Measurements from ENCODE around the gene COL6A2.
"Not testable (repeated sequence)": the region's sequence is repeated elsewhere in the genome, so short reads cannot be mapped to it uniquely, and the experiment has no call there.

The COL6A2 gene

DNA sequence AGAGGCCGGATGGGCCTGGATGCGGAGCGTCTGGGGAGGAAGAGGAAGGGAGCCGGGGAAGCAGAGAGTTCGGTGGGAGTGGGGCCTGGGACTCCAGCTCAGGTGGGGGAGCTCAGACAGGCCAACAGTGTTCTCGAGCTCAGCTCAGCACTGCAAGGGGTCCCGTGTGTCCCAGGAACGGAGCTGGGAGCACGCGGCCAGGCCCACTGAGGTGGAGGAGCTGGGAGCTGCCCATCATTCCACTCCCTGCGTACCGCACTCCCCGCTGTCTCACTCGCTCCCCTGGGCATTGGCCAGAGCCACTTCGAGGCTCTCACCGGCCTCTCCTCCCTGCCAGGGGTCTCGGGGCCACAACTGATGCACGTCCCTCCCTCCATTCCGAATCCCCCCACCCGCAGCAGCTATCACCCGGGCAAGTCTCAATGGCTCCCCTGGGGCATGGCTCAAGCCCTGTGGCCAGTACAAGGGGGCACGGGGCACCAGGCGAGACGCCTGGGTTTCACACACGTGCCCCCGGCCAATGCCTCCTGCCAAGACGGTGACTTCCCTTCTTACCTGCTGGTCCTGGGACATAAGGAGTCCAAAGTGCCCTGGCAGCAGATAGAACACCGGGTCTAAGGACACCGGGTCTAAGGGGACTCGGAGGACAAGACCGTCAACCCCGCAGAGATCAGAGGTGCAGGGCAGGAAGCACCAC, 30.3 kb upstream of the COL6A2 start:
- POLR2A ChIA-PET: no interaction called here
- DNase-seq (ENCODE audit: extremely low spot score): no peak
- CTCF ChIA-PET: no interaction called here
- no peak for TF ChIP-seq SUZ12 (IDR thresholded peaks at IDR 0.05)
- no peak for TF ChIP-seq NFRKB (IDR thresholded peaks at IDR 0.05)
- no peak for TF ChIP-seq LEF1 (IDR thresholded peaks at IDR 0.05; ENCODE audit: borderline replicate concordance)
- TF ChIP-seq FOXK2 (IDR thresholded peaks at IDR 0.05): no peak
- no peak for TF ChIP-seq L3MBTL2 (conservative IDR thresholded peaks at IDR 0.05)
- no peak for TF ChIP-seq SP1 (IDR thresholded peaks at IDR 0.05)
- TF ChIP-seq ELF4 (IDR thresholded peaks at IDR 0.05): no peak

GRCh38 chr21:46068516-46069079, 29.3 kb upstream of the COL6A2 start:
- POLR2A ChIA-PET: no interaction called here
- DNase-seq (ENCODE audit: extremely low spot score): no peak
- TF ChIP-seq SP1 (IDR thresholded peaks at IDR 0.05) (no peak), ELF4 (IDR thresholded peaks at IDR 0.05) (no peak), FOXK2 (IDR thresholded peaks at IDR 0.05) (no peak)
- TF ChIP-seq, protein P1, sequence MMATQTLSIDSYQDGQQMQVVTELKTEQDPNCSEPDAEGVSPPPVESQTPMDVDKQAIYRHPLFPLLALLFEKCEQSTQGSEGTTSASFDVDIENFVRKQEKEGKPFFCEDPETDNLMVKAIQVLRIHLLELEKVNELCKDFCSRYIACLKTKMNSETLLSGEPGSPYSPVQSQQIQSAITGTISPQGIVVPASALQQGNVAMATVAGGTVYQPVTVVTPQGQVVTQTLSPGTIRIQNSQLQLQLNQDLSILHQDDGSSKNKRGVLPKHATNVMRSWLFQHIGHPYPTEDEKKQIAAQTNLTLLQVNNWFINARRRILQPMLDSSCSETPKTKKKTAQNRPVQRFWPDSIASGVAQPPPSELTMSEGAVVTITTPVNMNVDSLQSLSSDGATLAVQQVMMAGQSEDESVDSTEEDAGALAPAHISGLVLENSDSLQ (IDR thresholded peaks at IDR 0.05): no peak
- CTCF ChIA-PET: no interaction called here

DNA sequence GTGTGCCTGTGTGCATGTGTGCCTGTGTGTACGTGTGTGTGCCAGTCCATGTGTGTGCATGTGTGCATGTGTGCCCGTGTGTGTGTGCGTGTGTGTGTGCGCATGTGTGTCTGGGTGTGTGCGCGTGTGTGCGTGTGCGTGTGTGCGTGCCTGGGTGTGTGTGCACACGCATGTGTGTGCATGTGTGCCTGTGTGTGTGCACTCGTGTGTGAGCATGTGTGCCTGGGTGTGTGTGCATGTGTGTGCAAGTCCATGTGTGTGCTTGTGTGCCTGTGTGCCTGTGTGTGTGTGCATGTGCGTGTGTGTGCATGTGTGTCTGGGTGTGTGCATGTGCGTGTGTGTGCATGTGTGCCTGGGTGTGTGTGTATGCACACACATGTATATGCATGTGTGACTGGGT, 28.7 kb upstream of the COL6A2 start:
- ChIA-PET CTCF (no interaction called here), POLR2A (no interaction called here)
- TF ChIP-seq TARDBP (IDR thresholded peaks at IDR 0.05): no peak
- no peak for TF ChIP-seq FOXA1 (IDR thresholded peaks at IDR 0.05)
- no peak for TF ChIP-seq ZNF384 (IDR thresholded peaks at IDR 0.05)
- no peak for TF ChIP-seq SP1 (IDR thresholded peaks at IDR 0.05)
- no peak for TF ChIP-seq CTBP1 (IDR thresholded peaks at IDR 0.05; ENCODE audit: borderline replicate concordance)
- TF ChIP-seq ARNT (IDR thresholded peaks at IDR 0.05): no peak
- TF ChIP-seq, protein P1 (IDR thresholded peaks at IDR 0.05): no peak
- TF ChIP-seq ELF4 (IDR thresholded peaks at IDR 0.05): no peak
- TF ChIP-seq SUZ12 (IDR thresholded peaks at IDR 0.05): no peak
- TF ChIP-seq NFRKB (IDR thresholded peaks at IDR 0.05): no peak
- TF ChIP-seq LEF1 (IDR thresholded peaks at IDR 0.05; ENCODE audit: borderline replicate concordance): no peak
- DNase-seq (ENCODE audit: extremely low spot score): no peak

DNA sequence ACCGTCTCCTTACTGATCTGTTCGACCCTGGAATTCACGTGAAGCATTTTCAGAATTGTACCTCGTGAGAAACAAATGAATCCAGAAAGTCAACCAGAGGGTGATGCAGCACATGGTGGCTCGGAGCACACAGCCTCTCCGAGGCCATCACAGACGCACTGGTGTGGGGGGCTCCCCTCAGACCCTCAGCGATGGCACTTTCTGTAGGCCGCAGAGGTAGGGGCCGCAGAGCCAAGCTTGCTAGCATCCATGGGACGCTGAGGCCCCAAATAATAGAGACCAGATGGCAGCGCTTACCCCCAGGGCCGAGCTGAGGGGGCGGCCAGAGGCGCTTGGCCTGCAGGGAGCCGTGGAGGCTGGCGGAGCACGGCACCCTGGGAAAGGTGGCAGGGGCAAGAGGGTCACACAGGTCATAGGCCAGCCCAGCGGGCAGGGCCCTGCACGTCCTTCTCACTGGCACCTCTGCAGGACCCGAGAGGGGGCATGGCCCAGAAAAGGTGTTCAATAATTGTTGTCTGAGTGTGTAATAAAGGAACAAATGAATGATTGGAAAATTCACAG, 28.1 kb upstream of the COL6A2 start:
- ChIA-PET POLR2A (no interaction called here), CTCF (no interaction called here)
- no peak for TF ChIP-seq BHLHE40 (IDR thresholded peaks at IDR 0.05; ENCODE audit: borderline replicate concordance)
- TF ChIP-seq FOXM1 (IDR thresholded peaks at IDR 0.05; ENCODE audit: borderline replicate concordance): no peak
- no peak for TF ChIP-seq FOXK2 (IDR thresholded peaks at IDR 0.05)
- TF ChIP-seq ZNF384 (IDR thresholded peaks at IDR 0.05): no peak
- no peak for TF ChIP-seq CTBP1 (IDR thresholded peaks at IDR 0.05; ENCODE audit: borderline replicate concordance)
- no peak for TF ChIP-seq SP1 (IDR thresholded peaks at IDR 0.05)
- no peak for TF ChIP-seq L3MBTL2 (conservative IDR thresholded peaks at IDR 0.05)
- DNase-seq (ENCODE audit: extremely low spot score): no peak

- POLR2A ChIA-PET: no interaction called here
- CTCF ChIA-PET: no interaction called here
- TF ChIP-seq NFRKB (IDR thresholded peaks at IDR 0.05) (no peak), ZNF384 (IDR thresholded peaks at IDR 0.05) (no peak), SP1 (IDR thresholded peaks at IDR 0.05) (no peak), BHLHE40 (IDR thresholded peaks at IDR 0.05; ENCODE audit: borderline replicate concordance) (no peak), ARNT (IDR thresholded peaks at IDR 0.05) (no peak)
- no peak for DNase-seq (ENCODE audit: extremely low spot score)
Measured at GRCh38 chr21:46071082-46071481, 26.8 kb upstream of the COL6A2 start.

- POLR2A ChIA-PET; DNase-seq (ENCODE audit: extremely low spot score); CTCF ChIA-PET: not testable (repeated sequence)
Measured at GRCh38 chr21:46076724-46077123, 21.2 kb upstream of the COL6A2 start.

DNA sequence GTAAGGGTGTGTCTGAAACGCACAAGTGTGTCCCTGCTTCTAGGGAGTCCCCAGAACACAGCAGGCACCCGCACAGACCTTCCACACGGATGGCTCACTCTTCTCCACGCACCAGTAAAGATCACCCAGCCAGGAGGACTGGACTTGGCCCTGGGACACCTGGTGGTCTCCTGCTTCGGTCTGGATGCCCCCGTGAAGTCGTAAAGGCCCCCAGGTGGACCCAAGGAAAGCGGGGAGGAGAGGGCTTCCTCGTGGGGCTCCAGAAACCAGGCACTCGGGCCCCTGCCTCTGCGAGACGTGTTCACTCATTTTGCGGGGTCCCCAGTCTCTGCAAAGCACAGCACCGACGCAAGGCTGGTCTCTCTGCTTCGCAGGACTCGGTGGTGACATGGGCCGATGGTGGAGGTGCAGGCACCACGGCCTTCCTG, 20.2 kb upstream of the COL6A2 start:
- ChIA-PET POLR2A (no interaction called here), CTCF (no interaction called here)
- TF ChIP-seq LEF1 (IDR thresholded peaks at IDR 0.05; ENCODE audit: borderline replicate concordance) (no peak), ELF4 (IDR thresholded peaks at IDR 0.05) (no peak), FOXK2 (IDR thresholded peaks at IDR 0.05) (no peak), HDGF (IDR thresholded peaks at IDR 0.05; ENCODE audit: borderline replicate concordance) (no peak), NFRKB (IDR thresholded peaks at IDR 0.05) (no peak), FOXA1 (IDR thresholded peaks at IDR 0.05) (no peak), ZNF384 (IDR thresholded peaks at IDR 0.05) (no peak), CTBP1 (IDR thresholded peaks at IDR 0.05; ENCODE audit: borderline replicate concordance) (no peak), FOXM1 (IDR thresholded peaks at IDR 0.05; ENCODE audit: borderline replicate concordance) (no peak), ARNT (IDR thresholded peaks at IDR 0.05) (no peak), L3MBTL2 (conservative IDR thresholded peaks at IDR 0.05) (no peak), TARDBP (IDR thresholded peaks at IDR 0.05) (no peak), SP1 (IDR thresholded peaks at IDR 0.05) (no peak), SUZ12 (IDR thresholded peaks at IDR 0.05) (no peak), BHLHE40 (IDR thresholded peaks at IDR 0.05; ENCODE audit: borderline replicate concordance) (no peak)
- TF ChIP-seq, protein P1 (IDR thresholded peaks at IDR 0.05): no peak
- DNase-seq (ENCODE audit: extremely low spot score): no peak

All from HEK293T (cell line).